SK-N-SH (cell line): ENCODE results near the gene ERLIN1. TPM values are rescaled to one million over a fixed set of nuclear protein-coding genes. Genes with fewer than 3 reads are reported as not detected.

Experiments used
- CTCF ChIA-PET: fragments of 300-600, 350-600 bp; formaldehyde crosslinking; extraction: SDS; loops from one replicate; lab custom pipeline; 2021; lab: Yijun Ruan, JAX
- POLR2A ChIA-PET: fragments of 350-600 bp; sonication (Branson Sonifier 250); formaldehyde crosslinking; extraction: SDS; loops from one replicate; lab custom pipeline; 2020; ENCODE audit warnings: antibody characterized with exemption, inconsistent platforms; lab: Yijun Ruan, JAX
- DNase-seq: peaks from one replicate; pipeline ENCODE4 v3.0.0; 2012
- H2AFZ ChIP-seq: fragments of 200-600 bp; sonication (generic); 2 replicates; pipeline ENCODE4 v1.8.1; 2016; ENCODE audit warnings: antibody characterized with exemption, mild to moderate bottlenecking, low read depth
- H3F3A ChIP-seq: fragments of 200-600 bp; sonication (generic); replicated peaks from 2 replicates; pipeline ENCODE3; 2016; ENCODE audit warnings: antibody characterized with exemption, mild to moderate bottlenecking; ENCODE audit not compliant: insufficient read depth
- H3K27ac ChIP-seq, 2 experiments: fragments of 200-500 bp in 1 of 2; fragments of 200-600 bp in 1 of 2; sonication (Bioruptor generic) in 1 of 2; sonication (generic), shearing (Covaris generic) in 1 of 2; 2 replicates each; pipeline versions ENCODE4 v1.5.1 to v1.6.1; 2014 to 2016; ENCODE audit warnings: low read depth in 2 of 2, inconsistent platforms in 1 of 2, low read length in 1 of 2, mild to moderate bottlenecking in 1 of 2, mixed read lengths in 1 of 2
- H3K27me3 ChIP-seq: fragments of 200-600 bp; sonication (generic), shearing (Covaris generic); 2 replicates; pipeline ENCODE4 v1.6.1; 2016; ENCODE audit warnings: mixed run types; ENCODE audit not compliant: insufficient read depth
- H3K36me3 ChIP-seq, 2 experiments: fragments of 200-500 bp in 1 of 2; fragments of 200-600 bp in 1 of 2; sonication (Bioruptor generic) in 1 of 2; sonication (generic) in 1 of 2; replicated peaks in 1 of 2; 2 replicates each; pipeline versions ENCODE3 to v1.5.1; 2014 to 2016; ENCODE audit warnings: low read length in 1 of 2, mild to moderate bottlenecking in 1 of 2; ENCODE audit not compliant: insufficient read depth in 2 of 2, control insufficient read depth in 1 of 2
- H3K4me1 ChIP-seq, 2 experiments: fragments of 200-500 bp in 1 of 2; fragments of 200-600 bp in 1 of 2; sonication (Bioruptor generic) in 1 of 2; sonication (generic), shearing (Covaris generic) in 1 of 2; 2 replicates each; pipeline versions ENCODE4 v1.5.1 to v1.6.1; 2014 to 2016; ENCODE audit warnings: low read depth in 1 of 2, low read length in 1 of 2, mixed run types in 1 of 2; ENCODE audit not compliant: insufficient read depth in 2 of 2, control insufficient read depth in 1 of 2
- H3K4me2 ChIP-seq: fragments of 200-600 bp; sonication (generic), shearing (Covaris generic); 2 replicates; pipeline ENCODE4 v1.6.1; 2017; ENCODE audit warnings: mixed run types
- H3K4me3 ChIP-seq, 2 experiments: fragments of 200-500 bp in 1 of 2; fragments of 200-600 bp in 1 of 2; sonication (Bioruptor generic) in 1 of 2; sonication (generic), shearing (Covaris generic) in 1 of 2; 2 replicates each; pipeline versions ENCODE4 v1.5.1 to v1.8.1; 2014 to 2016; ENCODE audit warnings: low read depth in 2 of 2, inconsistent platforms in 1 of 2, low read length in 1 of 2, mild to moderate bottlenecking in 1 of 2, mixed read lengths in 1 of 2, moderate library complexity in 1 of 2
- H3K79me2 ChIP-seq: fragments of 200-600 bp; sonication (generic); 2 replicates; pipeline ENCODE4 v1.8.1; 2017; ENCODE audit warnings: mild to moderate bottlenecking; ENCODE audit not compliant: insufficient read depth
- H3K9ac ChIP-seq: fragments of 200-600 bp; sonication (generic); 2 replicates; pipeline ENCODE4 v1.6.1; 2017; ENCODE audit warnings: mixed run types
- H3K9me2 ChIP-seq: fragments of 200-600 bp; sonication (generic); 2 replicates; pipeline ENCODE4 v1.6.1; 2017; ENCODE audit warnings: mixed run types
- H3K9me3 ChIP-seq: fragments of 200-600 bp; sonication (generic); 2 replicates; pipeline ENCODE4 v1.6.1; 2017; ENCODE audit warnings: mixed run types, mild to moderate bottlenecking, moderate library complexity
- H4K20me1 ChIP-seq: fragments of 200-600 bp; sonication (generic); 2 replicates; pipeline ENCODE4 v1.6.1; 2017; ENCODE audit warnings: mild to moderate bottlenecking, mixed run types; ENCODE audit not compliant: insufficient read depth
- EZH2phosphoT487 ChIP-seq: fragments of 200-600 bp; sonication (generic); IDR thresholded peaks from 2 replicates; pipeline ENCODE4 v1.6.1; 2017; ENCODE audit warnings: low read depth, mixed run types, mild to moderate bottlenecking, antibody characterized with exemption, moderate library complexity, borderline replicate concordance
- FOXJ3 ChIP-seq: sonication (generic); formaldehyde crosslinking; IDR thresholded peaks from 2 replicates; pipeline ENCODE4 v1.5.1; 2020; ENCODE audit warnings: mild to moderate bottlenecking, missing genetic modification reagents
- MXI1 ChIP-seq: IDR thresholded peaks from 2 replicates; pipeline ENCODE4 v1.6.1; 2012; ENCODE audit warnings: mild to moderate bottlenecking, low read depth, low read length, improper control_type of control experiment
- NFIC ChIP-seq: IDR thresholded peaks from 2 replicates; pipeline ENCODE4 v1.4.0; 2012; ENCODE audit warnings: borderline replicate concordance
- NRF1 ChIP-seq: IDR thresholded peaks from 2 replicates; pipeline ENCODE4 v1.6.1; 2012; ENCODE audit warnings: low read depth, mild to moderate bottlenecking, low read length
- POLR2AphosphoS5 ChIP-seq: IDR thresholded peaks from 2 replicates; pipeline ENCODE4 v1.6.1; 2012; ENCODE audit warnings: low read depth, low read length
- RCOR1 ChIP-seq: fragments of 150-350 bp; IDR thresholded peaks from 2 replicates; pipeline ENCODE4 v1.6.1; 2017; ENCODE audit warnings: antibody characterized with exemption, low read length
- RXRA ChIP-seq: IDR thresholded peaks from 2 replicates; pipeline ENCODE4 v1.4.0; 2012; ENCODE audit warnings: low read depth, mild to moderate bottlenecking, borderline replicate concordance
- TCF12 ChIP-seq: IDR thresholded peaks from 2 replicates; pipeline ENCODE4 v1.4.0; 2012
- TEAD4 ChIP-seq: IDR thresholded peaks from 2 replicates; pipeline ENCODE4 v1.4.0; 2012; ENCODE audit warnings: mild to moderate bottlenecking, borderline replicate concordance; ENCODE audit not compliant: insufficient read depth
- USF2 ChIP-seq: fragments of 150-350 bp; IDR thresholded peaks from 2 replicates; pipeline ENCODE4 v1.6.1; 2017; ENCODE audit warnings: antibody characterized with exemption, low read length, low read depth, borderline replicate concordance
- YY1 ChIP-seq: IDR thresholded peaks from 2 replicates; pipeline ENCODE4 v1.4.0; 2012; ENCODE audit warnings: low read depth, mild to moderate bottlenecking
- WGBS: methylation state at CpG from one replicate; pipeline ENCODE4 v1.1.6; 2017; ENCODE audit warnings: low lambda C conversion rate; 5-methylcytosine and 5-hydroxymethylcytosine counted together
- polyA plus RNA-seq, 3 experiments: library from polyadenylated mRNA; depleted of rRNA; stranded (reverse); fragments of >200 nt; gene quantifications; 2 replicates each; pipeline ENCODE4 v1.2.3, GENCODE V29; 2012
- TF ChIP-seq, protein P1 (sequence below): IDR thresholded peaks from 2 replicates; pipeline ENCODE4 v1.4.0; 2012; ENCODE audit warnings: low read depth, borderline replicate concordance
- TF ChIP-seq, protein P2 (sequence below): IDR thresholded peaks from 2 replicates; pipeline ENCODE4 v1.6.1; 2012; ENCODE audit warnings: mild to moderate bottlenecking, low read depth, low read length, moderate library complexity

Gene ERLIN1
- polyA plus RNA-seq, 1 of the 3 experiments (the other 2 are of a cell fraction) = 43.8 TPM

DNA sequence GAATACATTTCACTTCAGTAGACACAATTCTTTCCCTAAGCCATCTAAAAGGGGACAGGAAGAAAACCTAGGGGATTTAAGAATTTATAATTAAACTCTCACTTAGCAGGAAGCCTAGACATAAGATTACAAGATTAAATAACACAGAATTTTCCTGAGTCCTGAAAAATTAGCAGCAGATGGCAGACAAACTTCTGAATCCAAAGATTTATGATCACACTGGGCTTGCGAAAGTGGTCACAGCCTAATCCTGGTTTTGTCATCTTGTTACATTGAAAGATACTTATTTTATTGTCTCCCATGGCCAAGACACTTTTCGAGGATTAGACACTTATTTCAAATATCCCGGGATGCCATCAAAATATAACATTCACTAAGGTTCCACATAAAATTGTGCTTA lies 2.9 kb downstream of the ERLIN1 start:
- Histone ChIP-seq H3K4me1 (peaks cover 14 to 23% of the 10 kb centered on the region in 2 experiments; a peak in 3 of 4 replicates), H3K9ac (no peak overlapping the region), H3F3A (no peaks in the 10 kb centered on the region), H4K20me1 (no peaks in the 10 kb centered on the region), H3K4me3 (no peak overlapping the region), H3K9me2 (no peaks in the 10 kb centered on the region), H3K9me3 (no peaks in the 10 kb centered on the region), H3K27ac (no peak overlapping the region), H3K4me2 (no peak overlapping the region), H3K79me2 (peaks cover 90% of the 10 kb centered on the region), H3K36me3 (peaks cover 45 to 50% of the 10 kb centered on the region in 2 experiments), H3K27me3 (no peaks in the 10 kb centered on the region), H2AFZ (no peak overlapping the region)
- DNase-seq = no peak
- ChIA-PET POLR2A (no interaction called here), CTCF (interaction anchor here (0.8 to 1.2 kb wide), 2 partner anchors 336 to 337 kb away, joined by 3 read pairs; no protein-coding TSS in a partner anchor)
- TF ChIP-seq TCF12 = no peak
- TF ChIP-seq FOXJ3 (CRISPR knock-in tag) = no peak
- 96% methylated on average over 3 of the region's 3 CpGs for WGBS

GRCh38 chr10:100182281-100182680 lies 3.5 kb downstream of the ERLIN1 start:
- Histone ChIP-seq H2AFZ (no peak overlapping the region), H4K20me1 (no peaks in the 10 kb centered on the region), H3K9me3 (no peaks in the 10 kb centered on the region), H3K27me3 (no peaks in the 10 kb centered on the region), H3K9me2 (no peaks in the 10 kb centered on the region), H3K4me1 (peaks cover 14 to 23% of the 10 kb centered on the region in 2 experiments; a peak in 3 of 4 replicates), H3F3A (peaks cover 4% of the 10 kb centered on the region), H3K4me2 (no peak overlapping the region), H3K27ac (no peak overlapping the region), H3K4me3 (no peak overlapping the region), H3K9ac (no peak overlapping the region), H3K79me2 (peaks cover 87% of the 10 kb centered on the region), H3K36me3 (peaks cover 49 to 55% of the 10 kb centered on the region in 2 experiments)
- TF ChIP-seq EZH2phosphoT487 (no peak), MXI1 (no peak), TEAD4 (no peak), NRF1 (no peak)
- WGBS = 98% methylated on average over 6 of the region's 6 CpGs
- DNase-seq = no peak
- CTCF ChIA-PET = interaction anchor here (0.8 to 1.2 kb wide), 2 partner anchors 336 to 337 kb away, joined by 3 read pairs; no protein-coding TSS in a partner anchor
- POLR2A ChIA-PET = no interaction called here

DNA sequence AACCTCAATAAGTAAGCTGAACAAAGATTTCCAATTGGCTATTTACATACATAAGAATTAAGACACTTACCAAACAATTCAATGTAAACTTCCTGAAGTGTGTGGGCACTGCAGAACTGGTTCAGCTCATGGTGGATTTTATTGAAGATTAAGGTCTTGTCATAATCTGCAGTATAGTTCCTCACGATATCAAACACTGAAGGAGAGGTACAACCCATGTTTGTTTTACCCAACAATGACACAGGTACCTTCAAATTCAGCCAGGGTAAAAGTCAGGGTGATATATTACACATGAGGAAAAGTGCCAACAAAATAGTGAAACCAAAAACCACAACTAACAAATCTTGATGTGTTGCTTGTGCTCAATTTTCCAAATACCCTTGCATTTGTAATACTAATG lies 10.0 kb downstream of the ERLIN1 start:
- WGBS = 95% methylated on average over 1 of the region's 1 CpG
- H3K4me1 ChIP-seq = no peaks in the 10 kb centered on the region
- ChIA-PET CTCF (interaction anchor here (0.9 to 2.9 kb wide), 4 partner anchors 11 to 131 kb away, joined by 3 to 7 read pairs (median 4); no protein-coding TSS in a partner anchor), POLR2A (no interaction called here)
- H3K9ac ChIP-seq = no peak overlapping the region
- no peaks in the 10 kb centered on the region for H3K27me3 ChIP-seq
- no peak for DNase-seq
- H4K20me1 ChIP-seq = no peaks in the 10 kb centered on the region
- H3K9me3 ChIP-seq = peaks cover 10% of the 10 kb centered on the region; the same call in 1 of the 2 replicates
- no peak overlapping the region for H2AFZ ChIP-seq
- H3K4me2 ChIP-seq = no peak overlapping the region
- H3K9me2 ChIP-seq = no peaks in the 10 kb centered on the region
- H3K27ac ChIP-seq = no peak overlapping the region
- peaks cover 4% of the 10 kb centered on the region for H3F3A ChIP-seq
- no peak overlapping the region for H3K4me3 ChIP-seq
- H3K79me2 ChIP-seq = peaks cover 35% of the 10 kb centered on the region; the same call in 1 of the 2 replicates
- peaks cover 79 to 86% of the 10 kb centered on the region in 2 experiments for H3K36me3 ChIP-seq
- no peak for TF ChIP-seq NRF1
- TF ChIP-seq YY1 = no peak
- TF ChIP-seq NFIC = no peak
- TF ChIP-seq POLR2AphosphoS5 = no peak
- TF ChIP-seq, protein P1, sequence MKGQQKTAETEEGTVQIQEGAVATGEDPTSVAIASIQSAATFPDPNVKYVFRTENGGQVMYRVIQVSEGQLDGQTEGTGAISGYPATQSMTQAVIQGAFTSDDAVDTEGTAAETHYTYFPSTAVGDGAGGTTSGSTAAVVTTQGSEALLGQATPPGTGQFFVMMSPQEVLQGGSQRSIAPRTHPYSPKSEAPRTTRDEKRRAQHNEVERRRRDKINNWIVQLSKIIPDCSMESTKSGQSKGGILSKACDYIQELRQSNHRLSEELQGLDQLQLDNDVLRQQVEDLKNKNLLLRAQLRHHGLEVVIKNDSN = no peak
- TF ChIP-seq RXRA = no peak
- TF ChIP-seq MXI1 = no peak
- TF ChIP-seq TCF12 = no peak
- no peak for TF ChIP-seq RCOR1
- TF ChIP-seq, protein P2, sequence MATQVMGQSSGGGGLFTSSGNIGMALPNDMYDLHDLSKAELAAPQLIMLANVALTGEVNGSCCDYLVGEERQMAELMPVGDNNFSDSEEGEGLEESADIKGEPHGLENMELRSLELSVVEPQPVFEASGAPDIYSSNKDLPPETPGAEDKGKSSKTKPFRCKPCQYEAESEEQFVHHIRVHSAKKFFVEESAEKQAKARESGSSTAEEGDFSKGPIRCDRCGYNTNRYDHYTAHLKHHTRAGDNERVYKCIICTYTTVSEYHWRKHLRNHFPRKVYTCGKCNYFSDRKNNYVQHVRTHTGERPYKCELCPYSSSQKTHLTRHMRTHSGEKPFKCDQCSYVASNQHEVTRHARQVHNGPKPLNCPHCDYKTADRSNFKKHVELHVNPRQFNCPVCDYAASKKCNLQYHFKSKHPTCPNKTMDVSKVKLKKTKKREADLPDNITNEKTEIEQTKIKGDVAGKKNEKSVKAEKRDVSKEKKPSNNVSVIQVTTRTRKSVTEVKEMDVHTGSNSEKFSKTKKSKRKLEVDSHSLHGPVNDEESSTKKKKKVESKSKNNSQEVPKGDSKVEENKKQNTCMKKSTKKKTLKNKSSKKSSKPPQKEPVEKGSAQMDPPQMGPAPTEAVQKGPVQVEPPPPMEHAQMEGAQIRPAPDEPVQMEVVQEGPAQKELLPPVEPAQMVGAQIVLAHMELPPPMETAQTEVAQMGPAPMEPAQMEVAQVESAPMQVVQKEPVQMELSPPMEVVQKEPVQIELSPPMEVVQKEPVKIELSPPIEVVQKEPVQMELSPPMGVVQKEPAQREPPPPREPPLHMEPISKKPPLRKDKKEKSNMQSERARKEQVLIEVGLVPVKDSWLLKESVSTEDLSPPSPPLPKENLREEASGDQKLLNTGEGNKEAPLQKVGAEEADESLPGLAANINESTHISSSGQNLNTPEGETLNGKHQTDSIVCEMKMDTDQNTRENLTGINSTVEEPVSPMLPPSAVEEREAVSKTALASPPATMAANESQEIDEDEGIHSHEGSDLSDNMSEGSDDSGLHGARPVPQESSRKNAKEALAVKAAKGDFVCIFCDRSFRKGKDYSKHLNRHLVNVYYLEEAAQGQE = no peak
- TF ChIP-seq USF2 = no peak
